GM12878 (cell line): ENCODE results near the gene BCAS4. TPM values are rescaled to one million over a fixed set of nuclear protein-coding genes. Genes with fewer than 3 reads are reported as not detected.

Source experiments
- BCL11A ChIP-seq: IDR thresholded peaks from 2 replicates; pipeline ENCODE4 v1.6.1; 2011; ENCODE audit warnings: low read depth, low read length
- CHD4 ChIP-seq: fragments of 200-600 bp; sonication (generic); IDR thresholded peaks from 2 replicates; pipeline ENCODE4 v1.6.1; 2016; ENCODE audit warnings: mild to moderate bottlenecking
- CREM ChIP-seq: IDR thresholded peaks from 2 replicates; pipeline ENCODE4 v1.6.1; 2014; ENCODE audit warnings: antibody characterized with exemption, low read depth
- DPF2 ChIP-seq: fragments of 450-650 bp; IDR thresholded peaks from 2 replicates; pipeline ENCODE4 v1.6.1; 2017; ENCODE audit warnings: mild to moderate bottlenecking
- E2F8 ChIP-seq: fragments of 450-650 bp; IDR thresholded peaks from 2 replicates; pipeline ENCODE4 v1.6.1; 2018; ENCODE audit warnings: mild to moderate bottlenecking, low read depth, moderate library complexity; ENCODE audit not compliant: partially characterized antibody
- EP300 ChIP-seq, 2 experiments: fragments of 150-350 bp in 1 of 2; IDR thresholded peaks; 2 replicates each; pipeline ENCODE4 v1.6.1; 2011 to 2012; ENCODE audit warnings: low read depth in 2 of 2, low read length in 2 of 2, borderline replicate concordance in 1 of 2, improper control_type of control experiment in 1 of 2, inconsistent platforms in 1 of 2; ENCODE audit not compliant: control insufficient read depth in 1 of 2
- ETV6 ChIP-seq, 2 experiments: fragments of 450-650 bp in 1 of 2; IDR thresholded peaks in 1 of 2; conservative IDR thresholded peaks in 1 of 2; 2 replicates each; pipeline ENCODE4 v1.6.1; 2014; ENCODE audit warnings: antibody characterized with exemption in 1 of 2, borderline replicate concordance in 1 of 2, low read depth in 1 of 2, mild to moderate bottlenecking in 1 of 2, moderate library complexity in 1 of 2
- GABPA ChIP-seq: IDR thresholded peaks from 2 replicates; pipeline ENCODE4 v1.6.1; 2014; ENCODE audit warnings: antibody characterized with exemption, low read depth, mild to moderate bottlenecking, inconsistent platforms
- GATAD2B ChIP-seq: fragments of 450-650 bp; conservative IDR thresholded peaks from 2 replicates; pipeline ENCODE4 v1.6.1; 2017; ENCODE audit warnings: low read depth, mild to moderate bottlenecking, moderate library complexity
- HDAC6 ChIP-seq: fragments of 200-600 bp; sonication (generic); IDR thresholded peaks from one replicate; pipeline ENCODE4 v1.8.0; 2017; ENCODE audit warnings: antibody characterized with exemption; ENCODE audit not compliant: unreplicated experiment
- HDGF ChIP-seq: fragments of 450-650 bp; IDR thresholded peaks from 2 replicates; pipeline ENCODE4 v1.6.1; 2016; ENCODE audit warnings: antibody characterized with exemption
- HSF1 ChIP-seq: fragments of 150-350 bp; IDR thresholded peaks from 2 replicates; pipeline ENCODE4 v1.6.1; 2014; ENCODE audit warnings: mild to moderate bottlenecking, low read depth, low read length
- IKZF1 ChIP-seq: fragments of 450-650 bp; conservative IDR thresholded peaks from 2 replicates; pipeline ENCODE4 v1.6.1; 2017; ENCODE audit warnings: antibody characterized with exemption, mild to moderate bottlenecking
- IKZF2 ChIP-seq, 2 experiments: fragments of 450-650 bp; IDR thresholded peaks; 2 replicates each; pipeline ENCODE4 v1.6.1; 2017; ENCODE audit warnings: mild to moderate bottlenecking in 2 of 2, moderate library complexity in 2 of 2
- KAT2A ChIP-seq: conservative IDR thresholded peaks from 2 replicates; pipeline ENCODE4 v1.6.1; 2011; ENCODE audit warnings: low read depth, low read length; ENCODE audit not compliant: control insufficient read depth
- MEF2A ChIP-seq: IDR thresholded peaks from 2 replicates; pipeline ENCODE4 v1.6.1; 2011; ENCODE audit warnings: low read depth, mild to moderate bottlenecking, low read length, moderate library complexity; ENCODE audit not compliant: insufficient read depth
- MTA2 ChIP-seq: fragments of 450-650 bp; IDR thresholded peaks from 2 replicates; pipeline ENCODE4 v1.6.1; 2016; ENCODE audit warnings: low read depth, mild to moderate bottlenecking, moderate library complexity
- NR2F1 ChIP-seq: fragments of 450-650 bp; conservative IDR thresholded peaks from 2 replicates; pipeline ENCODE4 v1.6.1; 2017; ENCODE audit warnings: mild to moderate bottlenecking
- PML ChIP-seq: IDR thresholded peaks from 2 replicates; pipeline ENCODE4 v1.6.1; 2012; ENCODE audit warnings: low read length, inconsistent platforms
- POU2F2 ChIP-seq: IDR thresholded peaks from 3 replicates; pipeline ENCODE4 v1.6.1; 2011; ENCODE audit warnings: low read depth, mild to moderate bottlenecking, low read length, borderline replicate concordance
- RB1 ChIP-seq: fragments of 450-650 bp; formaldehyde crosslinking; IDR thresholded peaks from 2 replicates; pipeline ENCODE4 v1.6.1; 2017; ENCODE audit warnings: mild to moderate bottlenecking, borderline replicate concordance
- RUNX3 ChIP-seq: IDR thresholded peaks from 2 replicates; pipeline ENCODE4 v1.6.1; 2012; ENCODE audit warnings: low read length, inconsistent platforms
- SP1 ChIP-seq: IDR thresholded peaks from one replicate; pipeline ENCODE4 v1.6.1; 2011; ENCODE audit warnings: low read depth, low read length
- TCF3 ChIP-seq: IDR thresholded peaks from 2 replicates; pipeline ENCODE4 v1.6.1; 2012; ENCODE audit warnings: low read depth, mild to moderate bottlenecking, low read length, borderline replicate concordance; ENCODE audit not compliant: insufficient read depth
- ZNF24 ChIP-seq: fragments of 450-650 bp; IDR thresholded peaks from 2 replicates; pipeline ENCODE4 v1.6.1; 2017; ENCODE audit warnings: antibody characterized with exemption, mild to moderate bottlenecking
- polyA plus RNA-seq, 11 experiments: library from polyadenylated mRNA; depleted of rRNA in 4 of 11; unstranded in 6 of 11; stranded (reverse) in 5 of 11; fragments of >200 nt; fragmentation: Nextera tagmentation in 4 of 11; fragmentation: Illumina TruSeq in 1 of 11; extraction: Ambion mirVana in 4 of 11; extraction: Trizol in 1 of 11; gene quantifications; 1 replicate in 1 of 11; 2 replicates in 10 of 11; pipeline versions ENCODE4 v1.2.1 to v1.2.3, GENCODE V29; 2011 to 2016; ENCODE audit warnings: inconsistent platforms in 2 of 11, missing spikeins in 2 of 11, low read depth in 1 of 11
- total RNA-seq, 4 experiments: library from RNA; depleted of rRNA in 3 of 4; stranded (reverse); fragments of >200 nt in 3 of 4; fragmentation: Illumina TruSeq in 1 of 4; extraction: Trizol in 1 of 4; gene quantifications; 2 replicates each; pipeline versions ENCODE4 v1.2.1 to v1.2.3, GENCODE V29; 2013 to 2021

Gene BCAS4
- total and polyA plus RNA-seq, 10 of the 15 experiments (the other 5 are each of a cell fraction or from before 2014, with no cell fraction given): 14.8 to 214 (median 65.3) TPM

GRCh38 chr20:50837532-50838321, 42.9 kb downstream of the BCAS4 start (continued):
- TF ChIP-seq RB1: no peak
- TF ChIP-seq MTA2: peak; percentile 47; the same call in 1 of the 2 replicates
- peak; percentile 66 for TF ChIP-seq IKZF1
- peak; percentile 75 for TF ChIP-seq DPF2
- no peak for TF ChIP-seq HDAC6
- TF ChIP-seq GABPA: no peak
- peak; percentile 49; the same call in 1 of the 2 replicates for TF ChIP-seq MEF2A
- TF ChIP-seq HDGF: peak; percentile 70; the same call in 1 of the 2 replicates
- TF ChIP-seq KAT2A: no peak
- peak; percentile 53; the same call in 1 of the 2 replicates for TF ChIP-seq BCL11A
- peak; percentile 92 for TF ChIP-seq RUNX3
- TF ChIP-seq CHD4: no peak
- TF ChIP-seq CREM: peak; percentile 44; the same call in 1 of the 2 replicates
- peak; percentile 38 for TF ChIP-seq SP1
- no peak for TF ChIP-seq HSF1
- 0 out of 2 replicates have a peak, but pooled peaks have one; percentile 36 for TF ChIP-seq GATAD2B
- TF ChIP-seq ZNF24: peak; percentile 83
- TF ChIP-seq EP300 (IDR thresholded peaks at IDR 0.05; ENCODE audit: borderline replicate concordance in 1 of 2, control insufficient read depth in 1 of 2, low read depth in 2 of 2, low read length in 2 of 2): 0 out of 4 replicates have a peak, but pooled peaks have one; percentile 20 to 43
- 0 out of 2 replicates have a peak, but pooled peaks have one; percentile 42 for TF ChIP-seq NR2F1
- TF ChIP-seq E2F8: no peak
- TF ChIP-seq POU2F2: peak; percentile 21; the same call in 1 of the 3 replicates
- peak; percentile 57 to 68 for TF ChIP-seq IKZF2 (IDR thresholded peaks at IDR 0.05)
- TF ChIP-seq ETV6 (conservative IDR thresholded peaks at IDR 0.05 in 1 of 2, IDR thresholded peaks at IDR 0.05 in 1 of 2; ENCODE audit: borderline replicate concordance in 1 of 2, low read depth in 1 of 2): 0 out of 4 replicates have a peak, but pooled peaks of 1 of the 2 experiments have one; percentile 18
- TF ChIP-seq PML: no peak
- peak; percentile 83 for TF ChIP-seq TCF3
